ENCODE measurements around the gene CYS1. TPM values are rescaled to one million over a fixed set of nuclear protein-coding genes. Genes with fewer than 3 reads are reported as not detected.

The CYS1 gene
- total RNA-seq, 2 experiments from 2014 or later = 0.11 to 0.14 TPM

DNA sequence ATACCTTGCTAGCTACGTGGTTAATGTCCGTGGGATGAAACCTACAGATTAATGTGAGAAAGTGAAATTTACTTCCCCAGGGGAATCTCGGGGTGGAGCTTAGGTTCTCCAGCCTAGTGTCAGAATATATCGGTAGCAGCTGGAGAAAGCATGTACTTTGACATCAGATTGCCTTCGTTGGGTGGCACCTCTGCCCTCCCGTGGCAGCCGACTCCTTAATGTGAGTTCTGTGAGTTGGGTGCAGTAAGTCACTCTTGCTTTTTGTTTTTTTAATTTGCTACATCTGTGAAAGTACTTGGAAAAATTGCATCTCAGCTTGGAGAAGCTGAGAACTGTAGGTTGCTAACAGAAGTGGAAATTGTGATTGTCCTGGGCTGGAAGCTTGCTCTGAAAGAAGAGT is 33.3 kb downstream of the CYS1 start:
- no peak for DNase-seq
- no peaks in the 10 kb centered on the region for H3K9me3 Mint-ChIP-seq
- no peak for ATAC-seq (ENCODE audit: low read depth)
- no peak overlapping the region for H3K27ac Mint-ChIP-seq
- H3K4me1 Mint-ChIP-seq = peaks cover 16% of the 10 kb centered on the region
- H3K36me3 Mint-ChIP-seq = peaks cover 4% of the 10 kb centered on the region
- peaks cover 6% of the 10 kb centered on the region for H3K27me3 Mint-ChIP-seq
- no peak overlapping the region for H3K4me3 Mint-ChIP-seq
- POLR2A ChIA-PET = interaction anchor here (1.1 kb wide), 1 partner anchor 204 kb away, joined by 3 read pairs; the partner anchor contains the start of gene TAF1B

DNA sequence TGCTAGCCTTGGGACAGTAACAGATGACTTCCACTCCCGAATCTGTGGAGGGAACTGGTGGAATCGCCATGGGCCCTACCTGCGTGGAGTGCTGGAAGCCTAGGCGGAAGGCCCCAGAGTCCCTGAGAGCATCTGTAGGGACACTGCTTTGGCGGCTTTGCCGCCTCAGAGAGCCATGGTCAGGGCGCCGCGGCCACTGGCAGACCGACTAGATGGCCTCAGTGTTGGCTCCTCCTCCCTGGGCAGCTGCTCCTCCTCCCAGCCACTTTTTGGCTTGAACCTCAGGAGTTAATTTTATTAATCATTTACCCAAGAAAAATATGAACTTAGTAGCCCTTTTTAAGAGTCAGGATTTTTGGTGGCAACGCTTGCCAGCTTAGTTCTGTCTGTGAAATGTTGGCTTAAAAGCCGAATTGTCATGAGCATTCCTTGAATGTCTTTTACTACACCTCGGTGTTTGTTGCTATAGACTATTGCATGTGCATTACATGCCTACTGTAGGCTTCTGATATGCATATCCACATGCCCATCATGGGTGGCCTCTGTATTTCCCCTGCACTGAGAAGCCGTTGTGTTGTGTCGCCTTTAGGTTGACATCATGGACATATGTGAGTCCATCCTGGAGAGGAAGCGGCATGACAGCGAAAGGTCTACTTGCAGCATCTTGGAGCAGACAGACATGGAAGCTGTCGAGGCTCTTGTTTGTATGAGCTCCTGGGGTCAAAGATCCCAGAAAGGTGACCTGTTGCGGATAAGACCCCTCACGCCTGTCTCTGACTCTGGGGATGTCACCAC is 34.5 kb downstream of the CYS1 start:
- H3K4me3 Mint-ChIP-seq = no peak overlapping the region
- peaks cover 18% of the 10 kb centered on the region for H3K27me3 Mint-ChIP-seq
- no peak for DNase-seq
- no peak overlapping the region for H3K27ac Mint-ChIP-seq
- H3K36me3 Mint-ChIP-seq = peaks cover 4% of the 10 kb centered on the region
- peaks cover 16% of the 10 kb centered on the region for H3K4me1 Mint-ChIP-seq
- no peaks in the 10 kb centered on the region for H3K9me3 Mint-ChIP-seq
- POLR2A ChIA-PET = no interaction called here
- ATAC-seq (ENCODE audit: low read depth) = no peak

DNA sequence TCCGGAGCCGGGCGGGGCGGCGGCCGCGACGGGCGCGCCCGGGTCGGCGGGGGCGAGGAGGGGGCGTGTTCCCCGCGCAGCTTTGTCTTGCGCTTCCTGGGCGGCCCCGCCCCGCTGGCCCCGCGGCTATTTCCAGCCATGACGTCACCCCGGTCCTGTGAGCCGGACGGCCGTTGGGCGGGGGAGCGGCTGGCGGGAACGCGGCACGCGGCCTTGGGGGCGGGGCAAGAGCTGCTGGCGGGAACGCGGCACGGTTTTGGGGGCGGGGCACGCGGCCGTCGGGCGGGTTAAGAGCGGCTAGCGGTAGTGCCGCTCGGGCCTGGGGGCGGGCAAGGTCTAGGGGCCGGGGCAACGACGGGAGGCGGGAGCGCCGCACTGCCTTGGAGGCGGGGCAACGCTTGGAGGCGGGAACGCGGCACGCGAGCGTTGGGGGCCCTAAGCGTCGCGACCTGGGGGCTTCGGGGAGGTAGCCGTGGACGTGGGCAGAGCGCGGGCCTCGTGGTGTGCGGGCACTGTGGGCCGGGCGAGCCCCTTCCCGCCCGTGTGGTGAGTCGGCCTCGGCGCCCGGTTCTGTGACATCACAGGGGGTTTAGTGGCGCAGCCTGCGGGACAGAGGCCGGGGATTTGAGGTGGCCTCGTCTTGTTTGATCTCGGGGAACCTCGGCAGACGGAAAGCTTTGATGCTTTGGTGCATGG is 36.2 kb downstream of the CYS1 start:
- ATAC-seq (ENCODE audit: low read depth) (peak; percentile 67), DNase-seq (peak; percentile 89)
- Mint-ChIP-seq H3K27me3 (peaks cover 27% of the 10 kb centered on the region), H3K4me3 (peak overlapping the region; percentile 72), H3K27ac (peak overlapping the region; percentile 86), H3K9me3 (no peaks in the 10 kb centered on the region), H3K4me1 (peaks cover 16% of the 10 kb centered on the region), H3K36me3 (peaks cover 4% of the 10 kb centered on the region)
- POLR2A ChIA-PET = interaction anchor here (0.8 to 2.3 kb wide), 6 partner anchors 15 to 289 kb away, joined by 3 to 11 read pairs (median 3); partner anchors contain the start of gene TAF1B

DNA sequence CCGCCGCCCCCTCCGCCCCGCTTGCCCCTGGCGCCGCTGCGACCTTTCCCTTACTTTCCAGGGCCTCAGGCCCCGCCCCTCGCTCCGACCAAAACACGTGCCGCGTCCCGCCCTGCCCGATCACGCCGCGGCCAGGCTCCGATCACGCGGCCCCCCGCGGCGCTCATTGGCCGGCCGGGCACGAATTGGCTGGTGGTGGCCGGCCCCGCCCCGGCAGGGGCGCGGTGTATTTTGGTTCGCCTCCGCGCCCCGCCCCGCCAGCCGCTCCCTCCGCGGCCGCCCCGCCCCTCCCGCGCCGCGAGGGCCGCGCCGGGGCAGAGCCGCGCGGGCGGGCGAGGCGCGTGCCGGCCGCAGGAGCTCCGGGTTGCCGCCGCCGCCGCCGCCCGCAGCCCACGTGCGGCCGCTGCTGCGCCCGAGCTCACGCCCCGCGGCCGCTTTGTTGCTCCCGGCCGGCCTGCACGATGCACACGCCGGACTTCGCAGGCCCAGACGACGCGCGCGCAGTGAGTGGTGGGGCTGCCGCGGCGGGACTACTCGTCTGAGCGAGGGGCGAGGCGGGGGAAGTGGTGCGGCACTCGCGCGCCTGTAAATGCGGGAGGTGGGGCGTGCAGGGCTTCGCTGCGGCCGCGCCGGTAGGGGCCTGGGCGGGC is 36.8 kb downstream of the CYS1 start, which contains the start of gene KLF11:
KLF11 (plus strand) TSS at position 295 of the 650 bp plus-strand sequence; CDS start at position 462, 167 bp downstream.
- Mint-ChIP-seq H3K36me3 (peaks cover 4% of the 10 kb centered on the region), H3K9me3 (no peaks in the 10 kb centered on the region), H3K4me3 (peak within 1 kb of the TSS; percentile 86), H3K27me3 (peaks cover 27% of the 10 kb centered on the region), H3K27ac (peak within 1 kb of the TSS; percentile 86), H3K4me1 (peaks cover 16% of the 10 kb centered on the region)
- POLR2A ChIA-PET = interaction anchor here (0.6 to 2.3 kb wide), 5 partner anchors 15 to 228 kb away, joined by 3 to 11 read pairs (median 3); no protein-coding TSS in a partner anchor
- ATAC-seq (ENCODE audit: low read depth) (peak; percentile 62), DNase-seq (peak; percentile 85)

DNA sequence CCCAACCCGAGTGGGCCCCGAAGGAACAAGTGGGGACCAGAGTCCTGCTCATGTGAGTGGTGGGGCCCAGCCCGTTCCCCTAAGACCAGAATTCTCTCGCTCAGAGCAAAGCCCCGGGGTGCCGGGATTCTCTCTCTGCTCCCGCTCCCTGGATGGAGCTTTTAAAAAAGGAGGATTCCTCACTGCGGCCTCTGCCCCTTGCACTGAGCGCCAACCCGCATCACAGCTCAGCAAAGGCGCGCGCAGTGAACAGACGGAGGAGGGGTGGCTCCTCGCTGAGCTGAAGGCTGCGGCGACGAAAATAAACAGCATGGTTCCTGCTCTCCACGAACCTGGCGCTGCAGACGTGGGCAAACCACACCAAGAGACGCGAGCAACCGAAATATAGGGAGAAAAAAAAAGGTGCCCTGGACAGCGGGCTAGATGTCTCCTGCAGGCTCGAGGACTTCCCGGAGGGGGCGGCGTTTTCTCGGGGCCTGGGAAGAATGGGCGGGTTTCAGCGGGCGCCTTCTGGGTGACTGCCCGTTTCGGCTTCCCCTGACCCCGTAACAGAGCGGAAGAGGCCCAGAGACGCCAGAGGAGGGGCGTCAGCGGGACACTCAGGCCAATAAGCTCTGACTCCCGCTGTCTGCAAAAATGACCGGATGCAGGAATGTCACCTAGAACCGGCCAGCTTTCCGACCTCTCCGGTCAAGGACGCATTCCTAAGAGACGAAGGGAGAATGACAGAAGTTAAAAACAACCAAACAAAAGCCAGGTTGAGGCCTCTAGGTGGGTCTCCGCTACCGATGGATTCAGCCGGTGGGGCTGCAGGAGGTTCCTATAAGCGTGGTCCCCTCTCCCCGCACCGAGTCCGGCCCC is 37.7 kb downstream of the CYS1 start:
- Mint-ChIP-seq H3K27ac (peak overlapping the region; percentile 85), H3K27me3 (peaks cover 27% of the 10 kb centered on the region), H3K9me3 (no peaks in the 10 kb centered on the region), H3K4me3 (peak overlapping the region; percentile 86), H3K36me3 (peaks cover 4% of the 10 kb centered on the region), H3K4me1 (peaks cover 16% of the 10 kb centered on the region)
- POLR2A ChIA-PET = interaction anchor here (1.0 kb wide), 1 partner anchor 13 kb away, joined by 4 read pairs; no protein-coding TSS in a partner anchor
- DNase-seq = peak; percentile 55
- ATAC-seq (ENCODE audit: low read depth) = no peak

DNA sequence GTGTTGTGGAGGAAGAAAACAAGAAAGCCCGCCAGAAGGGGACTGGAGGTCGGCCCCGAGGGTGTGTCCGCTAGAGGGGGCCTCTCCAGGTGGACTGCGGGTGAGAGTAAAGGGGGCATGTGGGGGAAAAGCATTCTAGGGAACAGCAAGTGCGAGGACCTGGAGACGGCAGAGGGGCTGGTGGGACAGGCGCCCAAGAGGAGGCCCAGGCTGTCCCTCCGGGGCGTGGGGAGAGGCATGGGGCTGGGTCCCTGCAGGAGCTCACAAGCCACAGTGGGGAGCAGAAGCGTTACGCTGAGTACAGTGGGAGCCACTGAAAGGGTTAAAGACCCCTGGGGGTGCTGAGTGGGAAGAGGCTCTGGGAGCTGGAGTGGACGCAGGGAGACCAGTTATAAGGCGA is 38.5 kb downstream of the CYS1 start:
- Mint-ChIP-seq H3K4me1 (peaks cover 16% of the 10 kb centered on the region), H3K27me3 (peaks cover 27% of the 10 kb centered on the region), H3K4me3 (peak overlapping the region; percentile 27), H3K36me3 (peaks cover 4% of the 10 kb centered on the region), H3K9me3 (no peaks in the 10 kb centered on the region), H3K27ac (no peak overlapping the region)
- DNase-seq (no peak), ATAC-seq (ENCODE audit: low read depth) (no peak)
- POLR2A ChIA-PET = interaction anchor here (1.0 kb wide), 1 partner anchor 13 kb away, joined by 4 read pairs; no protein-coding TSS in a partner anchor

DNA sequence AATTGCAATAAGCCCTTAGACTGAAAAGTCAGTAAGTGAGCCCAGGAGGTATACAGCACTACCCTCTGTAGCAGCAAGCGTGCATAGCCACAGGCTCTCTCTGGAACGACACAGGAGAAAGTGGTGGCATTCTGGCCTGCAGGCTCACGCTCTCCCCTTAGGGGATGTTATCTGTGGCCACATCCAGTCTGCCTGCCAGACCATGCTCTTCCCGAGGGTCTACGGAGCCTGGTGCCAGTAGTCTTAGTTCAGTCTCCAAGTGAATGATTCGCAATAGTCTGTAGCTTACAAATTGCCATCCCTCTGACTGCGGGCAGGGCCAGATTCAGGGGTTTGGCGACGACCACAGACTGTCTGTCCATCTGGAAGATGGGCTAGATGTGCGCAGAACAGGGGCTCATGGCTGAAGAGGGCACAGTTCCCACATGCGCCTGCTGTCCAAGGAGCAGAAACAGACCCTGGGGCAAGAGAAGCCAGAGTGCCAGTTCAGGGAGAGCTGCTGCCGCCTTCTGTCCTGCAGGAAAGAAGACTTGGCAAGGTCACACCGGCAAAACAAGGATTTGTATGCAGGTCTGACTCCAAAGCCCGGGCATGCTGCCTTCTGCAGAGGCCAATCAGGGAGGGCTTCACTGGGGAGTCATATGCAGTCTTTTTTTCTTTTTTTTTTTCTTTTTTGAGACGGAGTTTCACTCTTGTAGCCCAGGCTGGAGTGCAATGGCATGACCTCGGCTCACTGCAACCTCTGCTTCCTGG is 40.4 kb downstream of the CYS1 start:
- Mint-ChIP-seq H3K4me3 (no peak overlapping the region), H3K36me3 (peaks cover 4% of the 10 kb centered on the region), H3K27me3 (peaks cover 31% of the 10 kb centered on the region), H3K27ac (no peak overlapping the region), H3K9me3 (no peaks in the 10 kb centered on the region), H3K4me1 (peaks cover 13% of the 10 kb centered on the region)
- ATAC-seq (ENCODE audit: low read depth) = no peak
- POLR2A ChIA-PET = no interaction called here
- no peak for DNase-seq

DNA sequence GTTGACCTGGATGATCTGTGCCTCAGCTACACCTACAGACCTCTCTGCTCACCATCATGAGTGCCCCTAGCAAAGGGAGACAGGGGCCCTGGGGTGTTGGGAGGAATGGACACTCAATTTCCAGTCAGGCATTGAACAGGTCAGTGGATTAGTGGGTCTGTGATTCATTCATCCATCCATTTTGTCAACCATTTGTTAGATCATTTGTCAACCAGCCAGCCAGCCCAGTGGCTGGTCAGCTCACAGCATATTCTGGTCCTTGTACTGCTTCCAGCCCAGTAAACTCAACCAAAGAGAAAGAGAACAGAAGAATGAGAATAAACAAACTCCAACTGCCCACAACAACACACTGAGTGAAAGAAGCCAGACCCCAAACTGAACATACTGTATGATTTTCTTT is 41.5 kb downstream of the CYS1 start:
- Mint-ChIP-seq H3K4me1 (peaks cover 9% of the 10 kb centered on the region), H3K9me3 (no peaks in the 10 kb centered on the region), H3K27me3 (peaks cover 34% of the 10 kb centered on the region), H3K27ac (no peak overlapping the region), H3K36me3 (no peaks in the 10 kb centered on the region), H3K4me3 (no peak overlapping the region)
- POLR2A ChIA-PET = no interaction called here
- ATAC-seq (ENCODE audit: low read depth) (no peak), DNase-seq (no peak)

DNA sequence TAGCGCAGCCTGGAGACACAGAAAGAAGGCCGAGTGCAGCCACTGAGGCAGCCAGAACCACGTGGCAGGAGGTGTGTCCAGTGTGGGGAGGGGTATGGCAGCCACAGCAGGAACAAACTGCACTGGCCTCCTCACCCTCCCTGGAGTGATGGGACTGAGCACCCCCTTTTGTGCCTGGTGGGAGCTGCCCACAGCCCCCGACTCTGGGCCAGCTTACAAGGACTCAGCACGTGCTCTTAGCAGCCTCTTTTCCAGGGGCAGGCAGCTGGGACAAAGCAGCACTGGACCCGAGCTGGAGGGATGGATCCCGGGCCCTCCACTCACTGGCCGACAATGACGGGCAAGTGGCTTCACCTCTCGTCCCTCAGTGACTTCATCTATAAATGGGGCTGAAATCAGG is 42.1 kb downstream of the CYS1 start:
- Mint-ChIP-seq H3K4me1 (peaks cover 9% of the 10 kb centered on the region), H3K36me3 (no peaks in the 10 kb centered on the region), H3K27me3 (peaks cover 34% of the 10 kb centered on the region), H3K4me3 (no peak overlapping the region), H3K9me3 (no peaks in the 10 kb centered on the region), H3K27ac (no peak overlapping the region)
- POLR2A ChIA-PET = no interaction called here
- ATAC-seq (ENCODE audit: low read depth) (no peak), DNase-seq (no peak)

DNA sequence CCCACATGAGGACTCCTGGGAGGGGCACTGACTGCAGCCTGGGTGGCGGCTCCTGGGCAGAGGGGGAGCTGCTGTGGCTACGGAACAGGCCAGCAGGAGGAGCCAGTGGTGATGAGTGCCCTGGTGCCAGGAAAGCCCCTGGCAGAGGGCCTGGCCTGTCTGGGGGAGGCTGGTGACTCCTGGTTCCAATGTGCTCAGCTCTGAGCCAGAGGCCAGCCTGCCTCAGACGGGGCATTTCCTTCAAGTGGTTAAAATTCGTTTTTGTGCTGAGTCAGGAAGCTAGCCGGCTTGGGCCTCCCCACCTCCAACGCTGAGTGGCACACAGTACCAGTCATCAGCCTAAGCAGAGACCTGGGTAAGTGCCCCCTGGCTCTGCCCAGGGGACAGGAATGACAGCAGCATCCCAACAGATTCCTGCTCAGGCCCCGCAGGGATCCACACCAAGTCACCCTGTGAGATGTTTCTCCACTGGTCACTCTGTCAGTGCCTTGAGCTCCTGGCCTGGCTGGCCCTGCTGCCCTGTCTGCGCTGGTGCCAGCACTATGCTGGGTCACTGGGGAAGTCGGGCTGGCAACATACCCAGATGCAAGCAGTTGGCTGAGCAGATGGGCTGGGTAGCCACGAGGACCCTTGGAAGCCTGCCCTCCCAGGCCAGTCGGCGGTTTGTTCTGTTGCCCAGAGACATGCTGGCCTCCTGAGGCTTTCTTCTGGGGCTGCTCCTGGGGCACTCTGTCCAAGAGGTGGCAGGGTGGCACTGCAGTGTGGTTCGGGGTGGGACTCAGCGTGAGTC is 43.9 kb downstream of the CYS1 start:
- Mint-ChIP-seq H3K9me3 (no peaks in the 10 kb centered on the region), H3K27ac (no peak overlapping the region), H3K27me3 (peaks cover 21% of the 10 kb centered on the region), H3K36me3 (no peaks in the 10 kb centered on the region), H3K4me1 (peaks cover 2% of the 10 kb centered on the region), H3K4me3 (no peak overlapping the region)
- DNase-seq = no peak
- ATAC-seq (ENCODE audit: low read depth) = no peak
- POLR2A ChIA-PET = no interaction called here

DNA sequence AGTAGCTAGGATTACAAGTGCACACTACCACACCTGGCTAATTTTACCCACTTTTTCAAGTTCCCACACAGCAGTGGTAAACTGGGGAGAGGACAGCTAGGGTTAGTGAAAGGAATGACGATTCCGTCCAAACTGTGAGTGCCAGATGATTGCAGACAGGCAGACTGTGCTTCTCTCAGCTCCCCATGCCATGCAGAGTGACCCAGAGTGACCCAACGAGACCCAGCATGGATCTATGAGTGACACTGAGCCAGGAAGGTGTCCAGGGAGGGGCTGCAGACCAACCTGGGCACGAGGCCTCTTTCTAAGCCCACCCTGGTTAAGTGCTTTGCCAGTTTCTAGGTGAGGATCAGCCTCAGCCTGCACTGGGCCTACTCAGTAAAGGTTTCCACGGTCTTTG is 44.6 kb downstream of the CYS1 start:
- peaks cover 2% of the 10 kb centered on the region for H3K4me1 Mint-ChIP-seq
- ATAC-seq (ENCODE audit: low read depth) (no peak), DNase-seq (no peak)
- no peak overlapping the region for H3K4me3 Mint-ChIP-seq
- H3K27ac Mint-ChIP-seq = no peak overlapping the region
- no peaks in the 10 kb centered on the region for H3K36me3 Mint-ChIP-seq
- H3K9me3 Mint-ChIP-seq = no peaks in the 10 kb centered on the region
- POLR2A ChIA-PET = no interaction called here
- peaks cover 15% of the 10 kb centered on the region for H3K27me3 Mint-ChIP-seq

DNA sequence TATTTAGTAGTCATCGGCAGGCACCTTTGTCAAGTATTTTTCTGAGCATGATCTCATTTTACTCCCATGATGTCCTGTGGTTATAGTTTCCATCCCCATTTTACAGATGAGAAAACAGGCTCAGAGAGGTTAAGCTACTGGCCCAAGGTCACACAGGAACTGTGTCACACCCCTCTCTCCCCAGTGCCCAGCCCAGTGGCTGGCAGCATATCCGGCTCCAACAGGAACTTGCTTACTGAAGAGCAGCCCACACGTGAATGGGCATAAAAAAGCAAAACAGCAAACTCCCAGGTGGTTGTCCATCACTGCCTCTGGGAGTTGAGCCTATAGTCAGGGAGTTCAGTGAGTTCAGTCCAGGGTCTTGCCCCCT is 45.2 kb downstream of the CYS1 start:
- Mint-ChIP-seq H3K27ac (no peak overlapping the region), H3K36me3 (no peaks in the 10 kb centered on the region), H3K9me3 (no peaks in the 10 kb centered on the region), H3K4me3 (no peak overlapping the region), H3K4me1 (peaks cover 2% of the 10 kb centered on the region), H3K27me3 (peaks cover 11% of the 10 kb centered on the region)
- POLR2A ChIA-PET = no interaction called here
- DNase-seq (no peak), ATAC-seq (ENCODE audit: low read depth) (no peak)

Measured in activated naive CD8-positive, alpha-beta T cell treated with anti-CD3 and anti-CD28 coated beads, Interleukin-2, amount 10 ng/mL, durations not matched to agents 7 days and 5 days (primary cell).